GM19238 (cell line): ENCODE results near the gene HLA-DPB1.
A peak's percentile ranks its signal among the peaks of the same experiment; 100 is the strongest.
"Not testable (repeated sequence)": the region's sequence is repeated elsewhere in the genome, so short reads cannot be mapped to it uniquely, and the experiment has no call there.

Experiments used
- DNase-seq: peaks from one replicate; pipeline ENCODE4 v3.0.0; 2011; ENCODE audit warnings: low spot score; ENCODE audit not compliant: insufficient read length

The HLA-DPB1 gene

DNA sequence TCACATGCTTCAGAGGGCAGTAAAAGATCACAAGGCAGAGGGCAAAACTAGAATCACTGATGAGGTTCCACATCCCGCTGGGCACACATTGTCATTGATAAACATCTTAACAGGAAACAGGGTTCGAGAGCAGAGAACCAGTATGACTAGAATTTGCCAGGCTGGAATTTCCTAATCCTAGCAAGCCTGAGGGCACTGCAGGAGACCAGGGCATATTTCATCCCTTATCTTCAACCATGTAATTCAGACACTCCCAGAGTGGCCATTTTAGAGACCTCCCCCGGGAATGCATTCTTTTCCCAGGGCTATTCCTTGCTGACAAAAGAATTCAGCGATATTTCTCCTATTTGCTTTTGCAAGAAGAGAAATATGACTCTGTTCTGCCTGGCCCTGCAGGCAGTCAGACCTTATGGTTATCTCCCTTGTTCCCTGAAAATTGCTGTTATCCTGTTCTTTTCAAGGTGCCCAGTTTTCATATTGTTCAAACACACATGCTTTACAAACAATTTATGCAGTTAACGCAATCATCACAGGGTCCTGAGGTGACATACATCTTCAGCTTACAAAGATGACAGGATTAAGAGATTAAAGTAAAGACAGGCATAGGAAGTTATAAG lies 25.4 kb downstream of the HLA-DPB1 start:
- DNase-seq = not testable (repeated sequence)

- no peak for DNase-seq
Observed at GRCh38 chr6:33103776-33104175, 28.0 kb downstream of the HLA-DPB1 start.

DNA sequence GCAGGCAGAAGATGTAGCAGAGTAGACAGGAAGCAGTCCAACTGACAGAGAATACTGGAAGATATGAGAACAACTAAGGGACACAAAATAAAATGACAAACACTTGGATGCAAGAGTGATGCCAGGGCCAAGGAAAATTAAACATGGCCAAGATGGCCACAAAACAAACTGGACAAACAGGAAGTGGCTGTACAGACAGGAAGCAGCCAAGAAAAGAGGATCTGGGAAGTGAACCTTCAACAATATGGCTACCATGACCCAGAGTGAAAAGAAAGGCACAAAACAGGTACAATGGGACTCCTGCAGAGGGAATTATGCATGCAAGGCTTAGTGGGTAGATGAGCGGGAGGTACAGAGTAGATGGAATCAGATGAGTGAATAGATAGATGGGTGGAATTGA lies 29.1 kb downstream of the HLA-DPB1 start:
- DNase-seq = no peak

DNA sequence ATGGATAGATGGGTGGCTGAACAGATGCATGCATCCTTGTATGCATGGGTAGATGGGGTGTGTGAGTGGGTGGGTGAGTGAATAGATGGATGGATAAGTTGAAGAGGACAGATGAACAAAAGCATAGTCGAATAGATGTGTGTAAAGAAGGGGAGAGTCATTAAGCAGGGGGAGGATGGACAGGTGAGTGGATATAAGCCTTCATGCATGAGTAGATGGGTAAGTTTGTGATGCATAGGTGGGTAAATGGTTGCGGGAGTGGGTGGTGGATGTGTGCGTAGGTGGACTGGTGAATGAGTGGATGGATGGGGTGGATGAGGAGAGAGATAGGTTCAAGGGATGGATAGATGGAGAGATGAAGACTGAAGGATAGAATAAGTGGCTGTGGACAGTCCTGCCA lies 29.6 kb downstream of the HLA-DPB1 start:
- DNase-seq = no peak

DNA sequence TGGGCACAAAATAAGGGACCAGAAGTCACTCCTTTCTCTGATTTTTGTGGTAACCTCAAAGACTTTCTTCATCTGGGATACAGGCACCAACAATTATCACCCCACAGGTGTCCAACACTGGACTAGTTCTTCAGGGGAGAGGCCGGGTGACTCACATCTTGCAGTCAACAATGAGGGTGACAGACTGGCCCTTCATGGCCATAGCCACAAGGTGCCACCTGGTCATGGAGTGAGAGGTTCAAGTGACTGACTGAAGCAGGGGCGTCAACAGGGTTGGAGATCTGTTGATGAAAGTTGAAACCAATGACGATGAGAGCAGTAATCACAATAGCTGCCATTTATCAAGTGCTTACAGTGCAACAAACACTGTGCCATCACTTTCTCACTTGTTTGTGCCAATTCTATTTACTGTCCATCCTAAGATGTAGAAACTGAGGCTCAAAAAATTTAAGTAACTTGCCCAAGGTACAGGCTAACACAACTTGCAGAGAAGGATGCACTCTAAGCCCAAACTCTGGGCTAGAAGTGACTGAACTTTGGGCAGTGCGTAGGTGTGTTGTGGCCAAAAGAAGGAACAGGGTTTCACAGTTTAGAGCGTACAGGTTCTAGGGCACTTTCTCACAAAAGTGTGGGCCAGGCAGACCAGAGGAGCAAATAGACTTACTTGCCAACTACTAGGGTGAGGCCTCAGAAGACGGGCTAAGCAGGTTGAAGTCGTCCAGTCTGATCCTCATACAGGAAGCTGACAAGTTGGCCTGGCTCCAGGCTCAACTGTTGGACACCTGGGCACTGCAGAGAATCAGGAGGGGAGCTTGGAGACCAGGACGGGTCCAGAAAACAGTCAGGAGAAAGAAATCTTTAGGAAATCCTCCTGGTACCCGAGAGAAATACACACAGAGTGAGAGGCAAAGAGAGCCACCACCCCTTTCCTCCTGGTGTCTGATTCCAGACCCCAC lies 30.4 kb downstream of the HLA-DPB1 start:
- no peak for DNase-seq

DNA sequence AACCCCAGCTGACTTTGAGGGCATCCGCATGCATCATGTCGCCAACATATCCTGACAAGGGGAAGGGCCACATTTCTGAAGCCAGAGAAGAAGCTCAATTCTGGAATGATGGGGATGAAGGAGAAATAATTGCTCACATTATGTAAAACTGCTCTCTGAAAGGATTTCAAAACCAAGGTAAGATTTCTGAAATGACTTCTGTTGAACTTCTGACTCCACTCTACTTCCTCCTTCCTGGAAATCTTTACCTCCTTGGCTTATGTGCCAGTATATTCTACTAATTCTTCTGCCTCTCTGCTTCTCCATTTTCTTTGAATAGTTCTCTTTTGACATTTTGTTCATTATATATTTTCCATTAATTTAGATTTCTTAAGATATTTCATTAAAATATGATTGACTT lies 31.9 kb downstream of the HLA-DPB1 start:
- DNase-seq = no peak

GRCh38 chr6:33108307-33108706 lies 32.5 kb downstream of the HLA-DPB1 start:
- no peak for DNase-seq

- DNase-seq = peak; percentile 61
Observed at GRCh38 chr6:33112148-33112547, 36.4 kb downstream of the HLA-DPB1 start.

- no peak for DNase-seq
Observed at GRCh38 chr6:33113755-33114154, 38.0 kb downstream of the HLA-DPB1 start.

- no peak for DNase-seq
Observed at GRCh38 chr6:33114406-33114805, 38.6 kb downstream of the HLA-DPB1 start.

DNA sequence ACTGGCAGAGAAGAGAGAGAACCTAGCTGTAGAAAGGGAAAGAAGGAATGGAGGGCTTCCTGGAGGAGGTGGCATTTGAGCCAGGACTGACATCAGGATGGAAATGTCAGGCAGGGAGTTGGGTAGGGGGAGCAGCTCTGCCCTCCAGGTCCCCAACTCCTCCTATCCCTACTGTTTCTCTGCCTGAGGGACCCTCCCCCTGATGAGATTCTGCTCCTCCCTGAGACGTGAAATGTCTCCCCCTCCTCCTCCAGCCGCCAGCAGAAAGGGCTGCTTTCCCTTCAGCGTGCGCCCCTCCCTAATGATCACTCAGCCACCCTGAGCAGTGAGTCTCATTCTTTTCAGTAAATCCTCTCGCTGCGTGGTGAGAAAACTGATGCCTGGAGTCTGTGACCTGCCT lies 40.6 kb downstream of the HLA-DPB1 start:
- no peak for DNase-seq

DNA sequence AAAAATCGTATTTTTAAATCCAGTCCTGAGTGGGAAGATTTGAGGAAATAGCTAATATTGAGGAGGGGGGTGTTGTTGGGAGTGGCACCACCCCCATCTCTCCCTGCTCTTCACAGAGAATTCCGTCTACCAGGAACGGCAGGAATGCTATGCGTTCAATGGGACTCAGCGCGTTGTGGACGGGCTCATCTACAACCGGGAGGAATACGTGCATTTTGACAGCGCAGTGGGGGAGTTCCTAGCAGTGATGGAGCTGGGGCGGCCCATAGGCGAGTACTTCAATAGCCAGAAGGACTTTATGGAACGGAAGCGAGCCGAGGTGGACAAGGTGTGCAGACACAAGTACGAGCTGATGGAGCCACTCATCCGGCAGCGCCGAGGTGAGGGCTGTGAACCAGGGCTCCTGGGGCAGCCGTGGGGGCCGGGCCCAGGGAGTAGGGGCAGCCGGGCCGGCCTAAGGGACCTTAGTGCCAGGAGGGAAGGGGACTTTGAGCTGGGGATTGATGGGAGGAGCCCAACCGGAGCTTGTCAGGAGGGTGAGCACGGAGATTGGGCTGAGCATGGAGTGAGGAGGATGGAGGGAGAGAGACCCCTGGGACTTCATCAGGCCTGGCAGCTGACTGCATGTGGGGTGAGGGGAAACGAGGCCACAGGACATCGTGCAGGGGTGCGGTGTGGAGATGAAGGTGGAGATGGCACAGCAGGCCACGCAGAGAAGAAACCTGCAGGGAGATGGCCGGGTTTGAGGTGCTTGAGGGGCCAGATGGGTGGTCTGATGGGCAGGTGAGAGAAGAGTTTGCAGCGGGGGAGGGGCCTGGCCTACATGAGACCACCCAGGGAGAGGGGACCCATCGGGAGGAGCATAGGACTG lies 41.3 kb downstream of the HLA-DPB1 start:
- DNase-seq = no peak

- DNase-seq = no peak
Observed at GRCh38 chr6:33117811-33118277, 42.1 kb downstream of the HLA-DPB1 start.

DNA sequence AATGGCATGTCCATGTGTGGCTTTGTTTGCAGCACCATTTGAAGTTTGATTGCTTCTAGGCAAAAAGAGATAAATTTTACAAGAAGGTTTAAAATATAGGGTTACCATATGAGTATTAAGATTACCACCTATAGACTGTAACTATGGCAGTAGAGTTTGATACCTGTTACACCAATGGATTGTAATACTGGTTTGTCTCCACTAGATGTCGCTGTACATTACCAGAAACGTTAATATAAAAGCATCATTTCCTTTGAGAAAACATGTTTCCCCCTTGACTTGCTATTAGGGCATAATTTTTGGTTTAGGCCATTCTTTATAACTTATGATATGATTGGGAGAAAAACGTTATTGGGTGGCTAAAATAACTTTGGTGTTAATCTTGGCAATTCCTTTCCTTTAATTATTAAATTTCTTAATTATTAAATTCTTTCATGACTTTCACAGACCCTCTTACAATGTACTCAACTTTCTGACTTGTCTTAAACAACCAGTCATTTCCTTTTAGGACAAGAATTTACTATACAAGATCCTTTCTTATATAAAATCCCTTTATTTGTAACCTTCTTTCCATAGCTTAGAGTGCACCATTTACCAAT lies 42.8 kb downstream of the HLA-DPB1 start:
- DNase-seq = no peak

DNA sequence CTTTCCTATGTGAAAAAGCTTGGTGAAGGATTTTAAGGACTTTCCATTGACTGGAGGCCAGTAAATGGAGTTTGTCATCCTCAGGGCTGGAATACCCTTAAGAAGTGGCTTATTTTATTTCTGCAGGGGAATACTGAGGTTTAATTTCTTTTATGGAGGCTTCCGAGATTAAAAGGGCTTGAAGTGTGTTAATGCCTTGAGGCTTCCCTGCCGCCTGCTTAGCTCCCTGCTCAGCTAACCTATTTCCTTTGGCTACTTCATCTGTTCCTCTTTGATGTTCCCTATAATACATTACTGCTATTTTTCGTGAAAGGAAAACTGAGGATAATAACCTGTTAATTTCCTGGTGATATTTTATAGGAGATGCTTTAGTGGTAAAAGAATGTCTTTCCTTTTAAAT lies 44.2 kb downstream of the HLA-DPB1 start:
- DNase-seq = no peak

DNA sequence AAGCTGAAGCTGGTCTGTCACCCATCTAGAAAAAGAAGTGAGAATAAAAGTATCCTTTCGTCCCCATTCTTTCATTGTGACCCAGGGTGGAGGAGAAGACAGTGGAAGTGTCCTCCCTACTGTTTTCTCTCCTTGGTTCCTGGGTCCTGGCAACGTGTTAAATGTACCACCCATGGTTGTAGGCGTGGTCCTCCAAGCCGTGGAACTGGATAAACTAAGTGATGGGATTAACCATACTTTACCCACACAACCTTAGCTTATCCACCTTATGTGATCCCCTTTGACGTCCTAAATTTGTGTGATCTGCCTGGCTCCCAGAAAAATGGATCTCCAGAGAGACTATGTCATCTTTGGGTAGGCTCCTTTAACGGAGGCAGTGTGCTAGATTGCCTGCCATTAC lies 47.4 kb downstream of the HLA-DPB1 start:
- DNase-seq = no peak

DNA sequence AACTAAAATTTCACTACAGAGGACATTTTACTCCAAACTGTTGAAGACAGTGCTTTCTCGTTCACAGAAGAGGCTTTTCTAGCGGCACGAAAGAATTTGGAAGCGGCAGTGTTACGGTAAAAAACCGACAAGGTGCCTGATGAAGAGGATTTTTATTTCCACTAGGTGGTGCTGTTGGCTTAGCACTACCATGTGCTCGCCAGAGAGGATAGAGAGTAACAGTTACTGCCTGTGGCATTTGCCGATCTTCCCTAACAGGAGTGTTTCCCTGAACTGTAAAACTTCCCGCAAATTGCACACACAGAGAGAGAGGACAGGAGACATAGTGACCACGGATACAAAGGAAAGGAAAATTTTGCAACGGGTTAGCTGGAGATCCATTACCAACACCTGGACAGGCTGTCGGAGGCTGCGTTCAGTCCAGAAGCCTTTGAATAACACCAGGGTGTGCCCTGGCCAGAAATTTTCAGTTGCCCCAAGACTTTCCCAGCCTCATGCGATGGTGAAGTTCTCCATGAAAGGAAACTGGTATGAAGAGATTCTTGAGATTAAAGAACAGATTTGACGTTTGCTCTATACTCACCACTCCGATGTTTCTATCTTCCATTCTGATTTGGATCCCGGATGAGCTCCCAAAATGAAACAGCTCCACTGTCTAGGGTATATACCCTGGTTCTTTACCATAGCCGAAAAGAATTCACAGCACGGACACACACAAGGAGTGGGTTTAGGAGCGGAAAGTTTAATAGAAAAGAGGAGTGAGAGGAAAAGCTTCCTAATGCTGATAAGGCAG lies 48.1 kb downstream of the HLA-DPB1 start:
- DNase-seq = no peak

GRCh38 chr6:33124525-33124901 lies 48.7 kb downstream of the HLA-DPB1 start:
- no peak for DNase-seq

DNA sequence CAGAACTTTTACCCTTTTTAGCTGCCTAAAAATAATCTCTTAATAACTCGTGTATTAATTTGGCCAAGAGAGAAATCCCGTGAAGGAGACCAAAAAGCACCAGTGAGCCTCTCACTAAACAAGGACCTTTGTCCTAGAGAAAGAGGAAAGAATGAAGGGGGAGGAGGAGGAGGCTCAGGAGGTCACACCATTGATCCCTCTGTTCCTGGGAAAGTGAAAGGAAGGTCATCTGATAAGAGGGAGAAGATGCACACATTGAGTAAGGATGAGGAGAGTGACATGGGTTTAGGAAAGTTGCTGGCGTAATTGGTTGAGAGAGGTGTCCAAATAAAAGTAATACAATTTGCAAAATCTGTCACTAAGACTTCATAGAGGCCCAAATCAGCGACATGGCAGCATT lies 49.2 kb downstream of the HLA-DPB1 start:
- no peak for DNase-seq

DNA sequence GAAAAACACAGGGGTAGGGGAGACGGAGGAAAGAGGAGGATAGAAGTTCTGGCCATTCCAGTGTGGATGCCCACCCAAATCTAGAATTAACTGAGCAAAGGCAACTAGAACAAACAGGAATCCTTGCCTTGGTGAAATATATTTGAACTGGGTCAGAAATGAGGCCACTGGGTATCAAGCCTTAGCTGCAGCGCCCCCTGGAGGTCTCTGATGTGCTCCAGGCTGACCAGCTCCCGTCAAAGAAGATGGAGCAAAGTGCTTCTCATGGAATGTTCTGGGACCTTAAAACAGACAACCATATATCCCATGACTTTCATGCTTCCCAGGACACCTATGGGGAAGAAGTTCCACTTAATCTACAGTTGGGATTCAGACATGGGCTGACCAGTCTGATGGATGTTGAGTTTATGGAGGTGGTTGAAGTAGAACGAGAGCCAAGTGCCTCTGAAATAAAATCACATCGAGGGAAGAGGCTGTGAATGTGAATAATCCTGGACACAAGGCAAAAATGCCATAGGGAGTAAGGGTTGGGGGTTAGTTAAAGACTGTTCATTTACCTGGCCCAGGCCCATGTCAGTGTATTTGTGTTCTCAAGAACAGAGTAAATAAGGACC lies 50.4 kb downstream of the HLA-DPB1 start:
- DNase-seq = no peak
